Measurements from ENCODE around the gene LYZL4.

The LYZL4 gene

GRCh38 chr3:42410370-42411131 lies at the start of gene LYZL4:
LYZL4 (minus strand) TSS chr3:42410610; CDS start chr3:42407251, 3,359 bp downstream.
- TF ChIP-seq RAD21 (IDR thresholded peaks at IDR 0.05; ENCODE audit: low read depth): no peak
- no peak for TF ChIP-seq EGR1 (IDR thresholded peaks at IDR 0.05)
- TF ChIP-seq ZBTB7A (IDR thresholded peaks at IDR 0.05; ENCODE audit: low read depth): no peak
- TF ChIP-seq TAF1 (IDR thresholded peaks at IDR 0.05; ENCODE audit: low read depth): no peak
- TF ChIP-seq YY1 (IDR thresholded peaks at IDR 0.05; ENCODE audit: low read depth): no peak
- no peak for TF ChIP-seq CEBPB (IDR thresholded peaks at IDR 0.05)
- no peak for TF ChIP-seq TCF12 (IDR thresholded peaks at IDR 0.05; ENCODE audit: low read depth)
- TF ChIP-seq TEAD4 (IDR thresholded peaks at IDR 0.05): no peak
- no peak for TF ChIP-seq FOXM1 (IDR thresholded peaks at IDR 0.05; ENCODE audit: borderline replicate concordance, low read depth)
- no peak for TF ChIP-seq MAX (IDR thresholded peaks at IDR 0.05)
- TF ChIP-seq NFIC (IDR thresholded peaks at IDR 0.05): no peak
- TF ChIP-seq CREB1 (IDR thresholded peaks at IDR 0.05; ENCODE audit: low read depth): no peak
- no peak for TF ChIP-seq EP300 (IDR thresholded peaks at IDR 0.05; ENCODE audit: borderline replicate concordance)
- no peak for TF ChIP-seq USF1 (IDR thresholded peaks at IDR 0.05)

GRCh38 chr3:42459151-42459550 lies 48.7 kb upstream of the LYZL4 start:
- TF ChIP-seq MAX (IDR thresholded peaks at IDR 0.05): no peak
- no peak for TF ChIP-seq REST (IDR thresholded peaks at IDR 0.05; ENCODE audit: low read depth)
- TF ChIP-seq TAF1 (IDR thresholded peaks at IDR 0.05; ENCODE audit: low read depth): no peak
- TF ChIP-seq EGR1 (IDR thresholded peaks at IDR 0.05): no peak
- TF ChIP-seq TCF12 (IDR thresholded peaks at IDR 0.05; ENCODE audit: low read depth): no peak
- no peak for TF ChIP-seq ZBTB7A (IDR thresholded peaks at IDR 0.05; ENCODE audit: low read depth)
- TF ChIP-seq CREB1 (IDR thresholded peaks at IDR 0.05; ENCODE audit: low read depth): no peak
- no peak for TF ChIP-seq FOXM1 (IDR thresholded peaks at IDR 0.05; ENCODE audit: borderline replicate concordance, low read depth)
- no peak for TF ChIP-seq RAD21 (IDR thresholded peaks at IDR 0.05; ENCODE audit: low read depth)
- TF ChIP-seq TEAD4 (IDR thresholded peaks at IDR 0.05): no peak
- no peak for TF ChIP-seq USF1 (IDR thresholded peaks at IDR 0.05)
- TF ChIP-seq EP300 (IDR thresholded peaks at IDR 0.05; ENCODE audit: borderline replicate concordance): no peak
- TF ChIP-seq YY1 (IDR thresholded peaks at IDR 0.05; ENCODE audit: low read depth): no peak
- no peak for TF ChIP-seq CEBPB (IDR thresholded peaks at IDR 0.05)
- TF ChIP-seq NFIC (IDR thresholded peaks at IDR 0.05): no peak

- TF ChIP-seq RAD21 (IDR thresholded peaks at IDR 0.05; ENCODE audit: low read depth): no peak
- no peak for TF ChIP-seq ZBTB7A (IDR thresholded peaks at IDR 0.05; ENCODE audit: low read depth)
- no peak for TF ChIP-seq USF1 (IDR thresholded peaks at IDR 0.05)
- TF ChIP-seq EP300 (IDR thresholded peaks at IDR 0.05; ENCODE audit: borderline replicate concordance): no peak
- TF ChIP-seq CEBPB (IDR thresholded peaks at IDR 0.05): no peak
- no peak for TF ChIP-seq REST (IDR thresholded peaks at IDR 0.05; ENCODE audit: low read depth)
- no peak for TF ChIP-seq MAX (IDR thresholded peaks at IDR 0.05)
- no peak for TF ChIP-seq NFIC (IDR thresholded peaks at IDR 0.05)
- no peak for TF ChIP-seq CREB1 (IDR thresholded peaks at IDR 0.05; ENCODE audit: low read depth)
- no peak for TF ChIP-seq YY1 (IDR thresholded peaks at IDR 0.05; ENCODE audit: low read depth)
- TF ChIP-seq TEAD4 (IDR thresholded peaks at IDR 0.05): no peak
- TF ChIP-seq TAF1 (IDR thresholded peaks at IDR 0.05; ENCODE audit: low read depth): no peak
- no peak for TF ChIP-seq TCF12 (IDR thresholded peaks at IDR 0.05; ENCODE audit: low read depth)
These were observed 45.8 kb upstream of the LYZL4 start for GRCh38 chr3:42456211-42456610.

- TF ChIP-seq REST (IDR thresholded peaks at IDR 0.05; ENCODE audit: low read depth): no peak
These were observed 41.3 kb upstream of the LYZL4 start for GRCh38 chr3:42451546-42452230.
